OCI-LY7 (cell line): Measurements from ENCODE around the gene CAMK2B.

Experiments
- EZH2phosphoT487 ChIP-seq: fragments of 200-600 bp; sonication (generic); IDR thresholded peaks from 2 replicates; pipeline ENCODE4 v1.6.1; 2018; ENCODE audit warnings: low read depth, borderline replicate concordance, mild to moderate bottlenecking, mixed run types, antibody characterized with exemption, low read length, moderate library complexity, mixed read lengths
- TF ChIP-seq, protein P1 (sequence below): fragments of 200-600 bp; sonication (generic); conservative IDR thresholded peaks from 2 replicates; pipeline ENCODE4 v1.5.1; 2014; ENCODE audit warnings: mild to moderate bottlenecking, antibody characterized with exemption, low read length, moderate library complexity, mixed read lengths

DNA sequence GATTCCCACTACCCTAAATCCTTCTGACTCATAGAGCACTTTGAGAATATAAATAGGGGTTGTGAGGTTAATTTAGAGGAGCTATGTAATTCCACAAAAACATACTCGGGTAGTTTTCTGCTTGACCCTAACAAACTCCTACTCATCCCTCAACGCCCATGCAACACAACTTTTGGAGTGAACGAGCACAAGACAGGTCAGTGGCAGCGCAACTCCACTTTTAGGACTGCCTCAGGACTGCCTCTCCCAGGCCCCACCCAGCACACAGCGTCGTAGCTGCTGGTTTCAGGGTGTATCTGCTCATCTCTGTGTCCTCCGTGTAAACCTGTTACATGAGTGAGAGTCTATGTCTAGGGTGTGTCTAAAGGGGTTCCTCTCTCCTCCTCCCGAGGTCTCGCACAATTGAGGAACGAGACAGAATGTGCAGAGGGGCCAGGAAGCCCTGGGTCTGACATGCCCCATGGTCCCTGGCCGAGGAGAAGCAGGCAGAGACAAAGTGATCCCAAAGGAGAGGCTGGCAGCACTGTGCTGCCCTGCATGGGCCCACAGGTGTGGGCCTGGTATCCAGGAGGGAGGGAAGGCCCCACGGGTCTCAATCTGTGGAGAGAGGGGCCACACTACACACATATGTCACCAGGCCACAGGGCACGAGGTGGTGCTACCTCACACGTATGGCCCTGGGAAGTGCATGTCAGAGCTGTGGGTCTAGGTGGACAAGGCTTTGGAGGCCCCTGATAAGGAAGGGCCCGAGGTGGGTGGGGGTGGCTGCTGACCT lies 45.5 kb downstream of the CAMK2B start:
- TF ChIP-seq, protein P1, sequence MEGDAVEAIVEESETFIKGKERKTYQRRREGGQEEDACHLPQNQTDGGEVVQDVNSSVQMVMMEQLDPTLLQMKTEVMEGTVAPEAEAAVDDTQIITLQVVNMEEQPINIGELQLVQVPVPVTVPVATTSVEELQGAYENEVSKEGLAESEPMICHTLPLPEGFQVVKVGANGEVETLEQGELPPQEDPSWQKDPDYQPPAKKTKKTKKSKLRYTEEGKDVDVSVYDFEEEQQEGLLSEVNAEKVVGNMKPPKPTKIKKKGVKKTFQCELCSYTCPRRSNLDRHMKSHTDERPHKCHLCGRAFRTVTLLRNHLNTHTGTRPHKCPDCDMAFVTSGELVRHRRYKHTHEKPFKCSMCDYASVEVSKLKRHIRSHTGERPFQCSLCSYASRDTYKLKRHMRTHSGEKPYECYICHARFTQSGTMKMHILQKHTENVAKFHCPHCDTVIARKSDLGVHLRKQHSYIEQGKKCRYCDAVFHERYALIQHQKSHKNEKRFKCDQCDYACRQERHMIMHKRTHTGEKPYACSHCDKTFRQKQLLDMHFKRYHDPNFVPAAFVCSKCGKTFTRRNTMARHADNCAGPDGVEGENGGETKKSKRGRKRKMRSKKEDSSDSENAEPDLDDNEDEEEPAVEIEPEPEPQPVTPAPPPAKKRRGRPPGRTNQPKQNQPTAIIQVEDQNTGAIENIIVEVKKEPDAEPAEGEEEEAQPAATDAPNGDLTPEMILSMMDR, result no peak
- TF ChIP-seq EZH2phosphoT487, result no peak
